RPMI7951 (cell line): ENCODE results near the gene CLBA1. TPM values are rescaled to one million over a fixed set of nuclear protein-coding genes. Genes with fewer than 3 reads are reported as not detected.

Source experiments
- DNase-seq: peaks from one replicate; pipeline ENCODE4 v3.0.0-alpha.2; 2012; ENCODE audit warnings: low read depth
- total RNA-seq: library from RNA; depleted of rRNA; stranded (reverse); fragments of >200 nt; shearing (Covaris generic); gene quantifications from 2 replicates; pipeline ENCODE4 v1.2.3, GENCODE V29; 2014

Gene CLBA1
- total RNA-seq, 1 experiment from 2014 or later, result 8.2 TPM

GRCh38 chr14:104968541-104969401, 16.8 kb upstream of the CLBA1 start:
- DNase-seq, result peak; percentile 49

GRCh38 chr14:104969741-104970230, 15.8 kb upstream of the CLBA1 start:
- DNase-seq, result no peak

GRCh38 chr14:104970231-104971068, 15.1 kb upstream of the CLBA1 start:
- peak; percentile 74 for DNase-seq

DNA sequence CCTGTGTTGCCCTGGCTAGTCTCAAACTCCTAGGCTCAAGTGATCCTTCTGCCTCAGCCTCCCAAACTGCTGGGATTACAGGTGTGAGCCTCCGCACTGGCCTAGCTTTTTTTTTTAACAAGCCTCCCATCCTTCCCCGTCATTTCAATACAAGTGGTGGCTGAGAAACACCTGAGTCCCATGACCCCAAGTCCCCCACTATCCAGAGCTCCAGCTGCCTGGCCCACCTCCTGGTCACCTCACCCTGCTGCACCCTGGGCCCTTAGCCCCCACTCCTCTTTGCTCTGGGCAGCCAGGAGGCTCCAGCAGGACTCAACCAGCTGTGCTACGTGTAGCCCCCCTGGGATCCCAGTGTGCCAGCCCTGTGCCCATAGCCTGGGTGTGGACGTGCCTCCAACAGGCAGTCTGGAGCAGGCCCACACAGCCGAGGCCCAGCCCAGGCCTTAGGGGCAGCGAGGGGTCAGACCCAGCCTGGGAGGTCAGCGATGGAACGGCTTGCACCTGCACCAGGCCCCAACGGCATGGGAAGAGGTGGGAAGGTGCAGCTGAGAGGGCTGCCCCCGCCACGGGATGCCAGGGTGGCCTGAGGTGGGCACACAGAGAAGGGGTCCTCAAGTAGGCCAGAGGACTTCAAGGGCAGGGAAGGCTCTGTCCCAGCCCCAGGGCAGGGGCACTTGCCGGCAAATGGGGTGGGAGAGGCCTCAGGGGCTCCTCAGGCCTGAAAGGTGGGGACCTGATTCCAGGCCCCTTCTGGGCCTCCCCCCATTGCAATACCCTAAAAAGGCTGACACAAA, 13.9 kb upstream of the CLBA1 start:
- DNase-seq, result no peak

- peak; percentile 62 for DNase-seq
Measured at GRCh38 chr14:104972301-104973134, 13.1 kb upstream of the CLBA1 start.

DNA sequence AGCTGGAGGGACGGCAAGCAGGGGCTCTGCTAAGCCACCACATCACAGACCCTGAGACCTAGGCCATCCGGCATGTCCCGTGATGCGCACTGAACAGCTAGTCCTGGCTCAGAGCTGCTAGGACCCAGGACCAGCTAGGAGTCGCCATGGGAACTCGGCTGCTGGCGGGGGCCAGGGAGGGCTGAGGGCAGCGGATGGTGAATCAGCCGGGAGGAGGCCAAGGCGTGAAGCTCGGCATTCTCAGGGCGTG, 12.5 kb upstream of the CLBA1 start:
- peak; percentile 93 for DNase-seq

DNA sequence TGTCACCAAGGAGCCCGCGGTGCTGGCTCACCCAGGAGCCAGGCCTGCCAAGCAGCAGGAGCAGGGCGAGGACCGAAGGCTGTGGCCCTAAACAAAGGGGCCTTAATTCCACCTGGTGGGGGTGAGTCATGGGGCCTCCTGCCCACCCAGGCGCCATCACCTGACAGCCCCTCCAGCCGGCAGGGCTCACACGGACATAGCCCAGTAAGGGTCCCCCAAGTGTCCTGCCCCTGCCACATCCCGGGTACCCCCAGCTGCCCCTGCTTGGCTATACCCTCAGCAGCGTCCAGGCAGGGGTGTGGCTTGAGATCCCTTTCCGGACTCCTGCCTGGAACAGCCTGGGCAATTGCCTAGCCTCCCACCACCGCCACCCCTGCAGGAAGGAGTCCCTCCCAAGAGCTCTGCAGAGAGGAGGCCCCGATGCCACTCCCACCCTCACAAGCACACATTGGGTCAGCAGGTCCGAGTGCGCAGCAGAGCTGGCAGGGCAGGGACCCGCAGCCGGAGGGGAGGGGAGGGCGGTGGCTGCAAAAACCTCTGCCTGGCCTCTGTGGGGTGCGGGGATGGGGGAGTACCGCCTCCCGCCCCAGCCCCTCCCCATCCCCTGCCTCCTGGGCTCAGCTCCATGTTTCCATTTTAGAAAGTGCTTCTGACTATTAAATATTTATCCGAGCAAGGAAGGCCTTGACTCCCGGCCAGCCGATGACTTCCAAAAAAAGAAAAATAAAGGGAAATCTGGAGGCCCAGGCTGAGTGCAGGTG, 12.0 kb upstream of the CLBA1 start:
- no peak for DNase-seq

- no peak for DNase-seq
Measured at GRCh38 chr14:104974146-104974541, 11.4 kb upstream of the CLBA1 start.

DNA sequence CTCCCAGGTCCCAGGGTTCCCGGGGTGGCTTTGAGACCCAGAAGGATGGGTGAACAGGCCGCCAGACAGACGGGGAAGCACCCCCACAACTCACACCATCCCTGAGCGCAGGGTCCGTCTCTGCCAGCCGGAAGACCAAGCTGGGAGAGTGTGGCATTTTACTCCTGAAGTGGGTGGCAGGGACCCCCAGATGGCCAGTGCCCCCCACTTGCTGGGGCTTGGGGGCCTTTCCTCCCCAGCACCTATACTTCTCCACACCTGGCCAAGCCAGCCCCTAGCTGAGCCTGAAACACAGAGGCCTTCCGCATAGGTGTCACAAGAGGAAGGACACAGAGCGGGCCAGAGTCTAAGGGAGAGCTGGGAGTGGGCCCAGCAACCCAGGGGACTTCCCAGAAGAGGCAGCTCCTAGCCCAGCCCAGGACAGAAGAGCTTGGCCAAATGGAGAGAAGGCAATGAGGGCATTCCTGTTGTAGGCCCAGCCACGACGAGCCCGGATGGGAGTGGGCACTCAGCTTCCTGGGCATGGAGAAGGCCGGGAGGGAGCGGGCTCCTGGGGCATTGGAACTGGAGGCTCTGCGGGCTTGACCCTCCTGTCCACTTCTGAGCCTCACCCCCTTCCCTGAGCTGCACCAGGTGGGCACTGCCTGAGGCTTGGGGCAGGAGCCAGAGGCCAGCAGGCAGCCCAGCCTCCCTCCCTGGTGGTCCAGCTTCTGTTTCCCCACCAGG, 10.8 kb upstream of the CLBA1 start:
- no peak for DNase-seq

- DNase-seq, result no peak
Measured at GRCh38 chr14:104975481-104976197, 9.9 kb upstream of the CLBA1 start.

DNA sequence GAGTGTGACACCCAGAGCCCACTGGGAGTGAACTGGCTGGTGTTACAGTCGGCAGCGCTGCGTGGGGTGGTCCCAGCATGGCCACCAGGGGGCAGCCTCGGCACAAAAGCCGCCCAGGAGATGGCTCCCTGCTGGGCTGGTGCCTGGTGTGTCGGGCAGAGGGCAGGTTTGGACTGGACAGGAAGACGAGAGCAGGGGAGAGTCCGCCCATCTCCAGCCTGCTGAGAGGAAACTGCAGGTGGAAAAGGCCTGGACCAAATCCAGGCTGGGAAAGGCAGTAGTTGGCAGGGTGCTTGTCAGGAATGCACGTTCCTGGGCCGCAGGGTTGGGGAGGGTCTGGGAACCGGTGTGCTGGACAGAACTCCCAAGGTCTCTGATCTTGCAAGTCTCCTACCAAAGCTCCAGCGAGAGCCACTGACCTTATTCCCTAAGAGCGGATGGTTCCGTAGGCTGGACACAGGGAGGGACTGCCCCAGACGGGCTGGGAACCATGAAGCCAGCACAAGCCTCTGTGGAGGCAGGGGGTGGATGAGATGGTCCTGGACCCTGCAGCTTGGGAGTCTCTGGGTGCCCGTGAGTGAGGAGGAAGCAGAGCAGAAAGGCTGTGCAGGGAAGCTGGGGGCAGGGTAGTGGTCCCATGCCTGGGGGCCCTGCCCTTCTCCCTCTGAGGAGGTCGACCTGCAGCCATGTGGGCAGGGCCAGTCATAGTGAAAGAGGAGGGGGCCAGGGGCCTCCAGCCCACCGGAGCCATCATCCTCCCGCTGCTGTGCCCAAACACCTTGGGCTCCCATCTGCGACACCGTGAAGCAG, 9.2 kb upstream of the CLBA1 start:
- DNase-seq, result peak; percentile 65

DNA sequence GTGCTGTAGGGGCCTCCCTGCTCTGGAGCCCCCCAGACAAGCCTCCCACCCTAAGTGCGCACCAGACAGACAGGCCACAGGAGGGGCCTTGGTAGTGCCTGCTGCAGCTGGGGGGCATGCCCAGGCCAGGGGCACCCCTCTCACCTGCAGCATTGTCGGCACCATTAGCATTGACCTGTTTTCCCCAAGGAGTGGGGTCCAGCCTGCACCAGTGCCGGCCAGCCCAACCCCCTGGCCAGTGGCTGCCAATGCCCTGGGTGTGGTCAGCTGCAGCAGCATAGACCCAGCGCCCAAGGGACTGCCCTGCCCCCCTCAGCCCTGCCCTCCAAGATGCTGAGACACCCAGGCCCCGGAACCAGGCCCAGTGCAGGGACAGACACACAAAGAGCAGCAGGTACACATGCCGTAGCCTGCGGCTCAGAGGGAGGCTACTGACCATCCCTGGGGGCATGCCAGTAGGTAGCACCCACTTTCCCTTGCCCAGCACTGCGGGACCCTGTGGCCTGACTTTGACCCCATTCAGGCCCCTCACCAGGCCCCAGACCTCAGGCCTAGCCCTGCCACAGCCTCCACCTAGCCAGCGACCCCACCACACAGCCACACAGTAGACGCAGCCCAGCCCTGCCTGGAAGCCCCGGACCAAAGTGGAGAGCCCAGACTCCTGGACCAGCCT, 8.4 kb upstream of the CLBA1 start:
- no peak for DNase-seq

GRCh38 chr14:104977681-104978653, 7.6 kb upstream of the CLBA1 start, which contains the start of gene AHNAK2:
TSS of gene AHNAK2 (minus strand) at chr14:104978374. CDS start at chr14:104978237, 137 bp downstream.
- DNase-seq, result peak; percentile 68

DNA sequence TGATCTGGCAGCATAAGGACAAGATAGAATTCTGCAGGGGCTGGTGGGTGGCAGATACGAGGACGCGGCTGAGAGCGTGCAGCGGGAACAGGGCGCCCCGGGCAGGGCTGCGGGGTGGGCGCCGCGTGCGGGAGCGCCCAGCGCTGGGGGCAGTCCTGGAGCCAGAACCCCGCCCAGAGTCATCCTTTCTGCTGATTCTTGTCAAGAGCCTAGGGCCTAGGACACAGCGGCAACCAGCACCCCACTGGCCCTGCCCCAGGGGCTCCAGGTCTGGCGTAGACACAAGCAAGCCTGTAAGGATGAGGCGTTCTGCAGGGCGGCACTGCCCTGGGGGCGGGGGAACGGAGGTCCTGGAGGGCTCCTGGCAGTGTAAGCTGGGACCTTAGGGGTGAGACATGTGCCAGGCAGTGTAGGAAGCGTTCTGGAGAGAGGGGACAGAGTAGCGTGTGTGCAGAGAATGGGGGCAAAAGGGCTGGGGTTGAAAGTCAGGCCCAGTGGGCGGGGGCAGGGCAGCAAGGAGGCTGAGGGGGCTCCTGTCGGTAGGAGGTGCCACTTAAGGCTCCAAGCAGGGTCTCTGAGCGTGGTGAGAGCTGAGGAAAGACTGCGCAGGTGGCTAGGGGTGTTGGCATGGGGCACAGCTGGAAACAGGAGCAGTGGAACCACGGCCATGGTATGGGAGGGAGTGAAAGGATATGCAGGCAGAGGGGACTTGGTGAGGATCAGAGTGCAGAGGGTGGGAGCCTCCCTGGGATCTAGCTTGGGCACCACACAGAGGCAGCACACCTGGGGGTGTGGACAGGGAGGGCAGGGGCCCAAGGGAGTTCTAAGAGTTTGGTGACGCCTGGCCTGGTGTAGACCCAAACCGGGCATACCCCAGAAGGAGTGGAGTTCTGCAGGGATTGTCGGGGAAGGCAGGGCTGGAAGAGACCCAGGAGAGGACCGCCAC, 6.6 kb upstream of the CLBA1 start:
- DNase-seq, result no peak
